HG02973 (cell line): ENCODE data around the gene DCHS1.
"Not testable (repeated sequence)": the region's sequence is repeated elsewhere in the genome, so short reads cannot be mapped to it uniquely, and the experiment has no call there.

Experiments used
- ATAC-seq: cut with Tn5 transposase; IDR thresholded peaks from one replicate; pipeline ENCODE4 v1.9.1; 2021; ENCODE audit warnings: moderate library complexity; ENCODE audit not compliant: unreplicated experiment

Gene DCHS1

GRCh38 chr11:6655790-6656583 is at the start of gene DCHS1:
DCHS1 (minus strand) TSS chr11:6655809; CDS start chr11:6641613, 14,196 bp downstream.
- no peak for ATAC-seq

GRCh38 chr11:6703247-6704063 is 47.8 kb upstream of the DCHS1 start:
- ATAC-seq: no peak

GRCh38 chr11:6701955-6702354 is 46.3 kb upstream of the DCHS1 start:
- ATAC-seq: not testable (repeated sequence)

- no peak for ATAC-seq
These were observed 39.8 kb upstream of the DCHS1 start for GRCh38 chr11:6695377-6695776.

GRCh38 chr11:6694229-6694535 is 38.6 kb upstream of the DCHS1 start:
- ATAC-seq: no peak

GRCh38 chr11:6693342-6694228 is 38.0 kb upstream of the DCHS1 start:
- no peak for ATAC-seq

GRCh38 chr11:6692128-6692527 is 36.5 kb upstream of the DCHS1 start:
- no peak for ATAC-seq

- ATAC-seq: not testable (repeated sequence)
These were observed 35.0 kb upstream of the DCHS1 start for GRCh38 chr11:6690431-6691132.

- no peak for ATAC-seq
These were observed 32.3 kb upstream of the DCHS1 start for GRCh38 chr11:6687876-6688275.

GRCh38 chr11:6686006-6686405 is 30.4 kb upstream of the DCHS1 start:
- no peak for ATAC-seq

GRCh38 chr11:6684068-6684467 is 28.5 kb upstream of the DCHS1 start:
- not testable (repeated sequence) for ATAC-seq

- ATAC-seq: peak; percentile 91
These were observed 27.6 kb upstream of the DCHS1 start, which contains the start of gene MRPL17 for GRCh38 chr11:6682936-6683861. MRPL17 (minus strand) TSS chr11:6683340; CDS start chr11:6683296, 44 bp downstream.

GRCh38 chr11:6682591-6682935 is 27.0 kb upstream of the DCHS1 start:
- peak; percentile 11 for ATAC-seq

GRCh38 chr11:6681949-6682348 is 26.3 kb upstream of the DCHS1 start:
- no peak for ATAC-seq

- ATAC-seq: no peak
These were observed 25.9 kb upstream of the DCHS1 start for GRCh38 chr11:6681505-6681904.

- ATAC-seq: no peak
These were observed 21.4 kb upstream of the DCHS1 start for GRCh38 chr11:6677018-6677417.

- no peak for ATAC-seq
These were observed 19.3 kb upstream of the DCHS1 start for GRCh38 chr11:6674862-6675261.

- no peak for ATAC-seq
These were observed 18.6 kb upstream of the DCHS1 start for GRCh38 chr11:6674219-6674597.

- no peak for ATAC-seq
These were observed 18.1 kb upstream of the DCHS1 start for GRCh38 chr11:6673523-6674218.
